Dendritic cell treated with granulocyte-macrophage colony-stimulating factor and Interleukin-4, amounts not matched to agents 40 ng/mL and 50 ng/mL, for 4 days (primary cell): ENCODE results near the gene FBXO31.
A peak's percentile ranks its signal among the peaks of the same experiment; 100 is the strongest.

ENCODE experiments used
- H3K27ac Mint-ChIP-seq: one replicate; pipeline ENCODE4 v1.8.0; 2022; ENCODE audit warnings: mild to moderate bottlenecking, mixed read lengths
- H3K27me3 Mint-ChIP-seq: one replicate; pipeline ENCODE4 v1.8.0; 2022; ENCODE audit warnings: mild to moderate bottlenecking, mixed read lengths
- H3K36me3 Mint-ChIP-seq: one replicate; pipeline ENCODE4 v1.8.0; 2022; ENCODE audit warnings: low read depth, mixed read lengths
- H3K4me1 Mint-ChIP-seq: one replicate; pipeline ENCODE4 v1.8.0; 2022; ENCODE audit warnings: low read depth, mixed read lengths
- H3K4me3 Mint-ChIP-seq: one replicate; pipeline ENCODE4 v1.8.0; 2022; ENCODE audit warnings: mild to moderate bottlenecking, moderate library complexity, mixed read lengths
- H3K9me3 Mint-ChIP-seq: one replicate; pipeline ENCODE4 v1.8.0; 2022; ENCODE audit warnings: mixed read lengths
- intact Hi-C: fragments of 100-400 bp; cut with micrococcal nuclease; formaldehyde crosslinking; loops from one replicate; pipeline ENCODE4 v1.15.0; 2022

FBXO31 gene

DNA sequence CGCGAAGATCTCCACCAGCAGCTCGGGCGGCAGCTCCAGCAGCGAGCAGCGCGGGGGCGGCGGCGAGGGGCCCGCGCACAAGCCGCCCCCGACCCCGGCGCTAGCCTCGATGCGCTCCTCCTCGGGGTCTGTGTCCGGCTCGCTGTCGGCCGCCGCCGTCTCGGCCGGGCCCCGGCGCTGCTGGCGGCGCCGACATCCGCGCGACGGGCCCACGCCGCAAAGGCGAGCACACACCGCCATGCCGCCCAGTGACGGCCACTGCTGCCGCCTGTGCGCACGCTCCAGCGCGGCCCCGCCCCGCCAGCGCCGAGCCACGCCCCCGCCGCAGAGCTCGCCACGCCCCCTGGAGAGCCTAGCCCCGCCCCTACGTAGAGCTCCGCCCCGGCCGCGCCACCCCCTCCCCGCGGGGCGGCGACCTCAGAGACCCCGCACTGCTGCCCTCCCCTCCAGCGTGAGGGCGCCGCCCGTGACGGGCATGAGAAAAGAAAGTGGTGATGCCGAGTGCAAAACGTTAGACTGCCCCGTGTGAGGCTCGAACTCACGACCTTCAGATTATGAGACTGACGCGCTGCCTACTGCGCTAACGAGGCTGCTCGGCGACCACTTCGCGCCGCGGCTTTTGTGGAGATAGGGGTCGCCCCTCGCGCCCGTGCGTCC lies at the start of gene FBXO31:
FBXO31 (minus strand) TSS at position 272 of the 657 bp plus-strand sequence; CDS start at position 240, 32 bp downstream.
- peaks cover 22% of the 10 kb centered on the region for H3K27me3 Mint-ChIP-seq
- peak within 1 kb of the TSS; percentile 85 for H3K4me3 Mint-ChIP-seq
- H3K27ac Mint-ChIP-seq = peak within 1 kb of the TSS; percentile 92
- H3K4me1 Mint-ChIP-seq = peaks cover 66% of the 10 kb centered on the region
- H3K9me3 Mint-ChIP-seq = no peaks in the 10 kb centered on the region
- no peaks in the 10 kb centered on the region for H3K36me3 Mint-ChIP-seq
- intact Hi-C loops = loop anchor here (1.0 to 10.0 kb wide), 2 partner anchors 9 to 381 kb away; partner anchors contain the start of genes KLHDC4 and MAP1LC3B

DNA sequence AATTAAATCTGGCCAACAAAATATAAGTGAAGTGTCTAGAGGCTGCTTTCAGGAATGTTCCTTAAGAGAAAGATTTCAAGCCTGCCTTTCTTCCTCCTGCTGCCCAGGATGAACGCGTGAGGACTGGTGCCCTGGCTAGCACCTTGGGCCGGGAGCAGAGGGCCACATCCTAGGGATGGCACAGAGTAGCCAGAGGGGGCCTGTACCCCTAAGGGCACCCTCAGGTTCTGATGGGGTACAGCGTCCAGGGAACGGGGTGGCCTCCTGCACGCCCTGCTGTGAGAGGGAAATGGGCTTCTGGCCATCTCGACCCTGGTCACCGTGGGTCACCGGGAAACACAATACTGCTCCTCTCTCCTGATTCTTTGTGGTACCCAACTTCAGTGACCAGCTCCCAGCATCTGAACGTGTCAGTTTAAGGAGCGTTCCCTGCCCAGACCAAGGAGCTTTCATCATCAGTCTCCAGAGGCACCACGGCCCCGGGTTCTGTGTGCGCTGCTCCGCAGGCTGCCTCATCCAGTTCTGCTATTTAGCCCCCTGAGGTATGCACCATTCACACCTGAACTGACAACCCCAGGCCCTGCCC lies 48.8 kb upstream of the FBXO31 start:
- intact Hi-C loops = no loop called here
- peaks cover 3% of the 10 kb centered on the region for H3K27me3 Mint-ChIP-seq
- peaks cover 57% of the 10 kb centered on the region for H3K36me3 Mint-ChIP-seq
- no peak overlapping the region for H3K27ac Mint-ChIP-seq
- peaks cover 19% of the 10 kb centered on the region for H3K4me1 Mint-ChIP-seq
- no peak overlapping the region for H3K4me3 Mint-ChIP-seq
- H3K9me3 Mint-ChIP-seq = no peaks in the 10 kb centered on the region

GRCh38 chr16:87431926-87432325 lies 48.4 kb upstream of the FBXO31 start:
- Mint-ChIP-seq H3K4me1 (peaks cover 19% of the 10 kb centered on the region), H3K4me3 (no peak overlapping the region), H3K27ac (no peak overlapping the region), H3K9me3 (no peaks in the 10 kb centered on the region), H3K27me3 (peaks cover 3% of the 10 kb centered on the region), H3K36me3 (peaks cover 57% of the 10 kb centered on the region)
- intact Hi-C loops = no loop called here

- Mint-ChIP-seq H3K4me3 (no peak overlapping the region), H3K36me3 (peaks cover 81% of the 10 kb centered on the region), H3K9me3 (no peaks in the 10 kb centered on the region), H3K27ac (no peak overlapping the region), H3K27me3 (no peaks in the 10 kb centered on the region), H3K4me1 (no peaks in the 10 kb centered on the region)
- intact Hi-C loops = no loop called here
These were observed 43.0 kb upstream of the FBXO31 start for GRCh38 chr16:87426423-87427215.

- Mint-ChIP-seq H3K4me1 (no peaks in the 10 kb centered on the region), H3K27ac (no peak overlapping the region), H3K4me3 (no peak overlapping the region), H3K9me3 (no peaks in the 10 kb centered on the region), H3K36me3 (peaks cover 81% of the 10 kb centered on the region), H3K27me3 (no peaks in the 10 kb centered on the region)
- intact Hi-C loops = no loop called here
These were observed 42.4 kb upstream of the FBXO31 start for GRCh38 chr16:87425941-87426340.

DNA sequence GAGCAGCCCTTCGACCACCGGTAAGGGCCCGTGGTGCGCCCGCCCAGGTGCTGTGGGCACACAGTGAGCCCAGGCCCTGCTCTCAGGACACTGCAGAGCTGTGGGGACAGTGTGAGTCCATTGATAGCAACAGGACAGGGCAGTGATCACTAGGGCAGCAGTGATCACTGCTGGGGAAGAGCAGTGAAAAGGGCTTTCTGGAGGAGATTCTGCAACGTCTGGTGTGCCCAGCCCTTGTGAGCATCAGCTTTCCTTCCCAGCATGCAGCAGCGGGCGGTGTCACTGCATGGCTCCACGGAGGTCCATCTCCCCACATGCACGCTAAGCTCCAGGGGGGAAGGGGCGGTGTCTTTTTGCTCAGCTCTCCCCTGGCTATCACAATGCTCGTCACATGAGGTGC lies 40.7 kb upstream of the FBXO31 start:
- H3K9me3 Mint-ChIP-seq = no peaks in the 10 kb centered on the region
- no peaks in the 10 kb centered on the region for H3K4me1 Mint-ChIP-seq
- no peak overlapping the region for H3K4me3 Mint-ChIP-seq
- H3K27me3 Mint-ChIP-seq = no peaks in the 10 kb centered on the region
- no peak overlapping the region for H3K27ac Mint-ChIP-seq
- intact Hi-C loops = no loop called here
- H3K36me3 Mint-ChIP-seq = peaks cover 81% of the 10 kb centered on the region

- H3K27ac Mint-ChIP-seq = no peak overlapping the region
- no peaks in the 10 kb centered on the region for H3K4me1 Mint-ChIP-seq
- H3K27me3 Mint-ChIP-seq = no peaks in the 10 kb centered on the region
- H3K36me3 Mint-ChIP-seq = peaks cover 80% of the 10 kb centered on the region
- H3K9me3 Mint-ChIP-seq = no peaks in the 10 kb centered on the region
- intact Hi-C loops = no loop called here
- no peak overlapping the region for H3K4me3 Mint-ChIP-seq
These were observed 39.9 kb upstream of the FBXO31 start for GRCh38 chr16:87423429-87423828.

DNA sequence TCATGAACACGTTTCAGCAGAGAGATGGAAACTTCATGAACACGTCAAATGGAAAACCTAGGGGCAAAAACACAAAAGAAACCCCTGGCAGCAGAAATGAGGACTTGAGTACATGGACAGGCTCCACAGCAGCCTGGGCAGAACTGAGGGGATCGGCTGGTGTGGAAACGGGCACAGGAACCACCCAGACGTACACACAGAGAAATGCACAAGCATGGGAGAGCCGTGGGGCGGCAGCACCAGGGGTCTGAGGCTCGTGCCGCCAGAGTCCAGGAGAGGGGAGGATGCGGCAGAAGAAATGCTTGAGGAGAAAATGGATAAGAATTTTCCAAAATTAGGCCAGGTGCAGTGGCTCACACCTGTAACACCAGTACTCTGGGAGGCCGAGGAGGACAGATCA lies 38.5 kb upstream of the FBXO31 start:
- intact Hi-C loops = no loop called here
- Mint-ChIP-seq H3K4me1 (no peaks in the 10 kb centered on the region), H3K27me3 (no peaks in the 10 kb centered on the region), H3K4me3 (no peak overlapping the region), H3K9me3 (no peaks in the 10 kb centered on the region), H3K36me3 (peaks cover 93% of the 10 kb centered on the region), H3K27ac (no peak overlapping the region)

GRCh38 chr16:87421003-87421912 lies 37.7 kb upstream of the FBXO31 start:
- Mint-ChIP-seq H3K27me3 (no peaks in the 10 kb centered on the region), H3K27ac (no peak overlapping the region), H3K4me1 (no peaks in the 10 kb centered on the region), H3K4me3 (no peak overlapping the region), H3K36me3 (peaks cover 94% of the 10 kb centered on the region), H3K9me3 (no peaks in the 10 kb centered on the region)
- intact Hi-C loops = no loop called here

- Mint-ChIP-seq H3K36me3 (peaks cover 93% of the 10 kb centered on the region), H3K27me3 (no peaks in the 10 kb centered on the region), H3K4me3 (no peak overlapping the region), H3K9me3 (no peaks in the 10 kb centered on the region), H3K27ac (no peak overlapping the region), H3K4me1 (no peaks in the 10 kb centered on the region)
- intact Hi-C loops = no loop called here
These were observed 36.7 kb upstream of the FBXO31 start for GRCh38 chr16:87420026-87421002.

- Mint-ChIP-seq H3K27me3 (no peaks in the 10 kb centered on the region), H3K4me3 (no peak overlapping the region), H3K36me3 (peaks cover 93% of the 10 kb centered on the region), H3K9me3 (no peaks in the 10 kb centered on the region), H3K27ac (no peak overlapping the region), H3K4me1 (no peaks in the 10 kb centered on the region)
- intact Hi-C loops = no loop called here
These were observed 35.1 kb upstream of the FBXO31 start for GRCh38 chr16:87418644-87419043.

DNA sequence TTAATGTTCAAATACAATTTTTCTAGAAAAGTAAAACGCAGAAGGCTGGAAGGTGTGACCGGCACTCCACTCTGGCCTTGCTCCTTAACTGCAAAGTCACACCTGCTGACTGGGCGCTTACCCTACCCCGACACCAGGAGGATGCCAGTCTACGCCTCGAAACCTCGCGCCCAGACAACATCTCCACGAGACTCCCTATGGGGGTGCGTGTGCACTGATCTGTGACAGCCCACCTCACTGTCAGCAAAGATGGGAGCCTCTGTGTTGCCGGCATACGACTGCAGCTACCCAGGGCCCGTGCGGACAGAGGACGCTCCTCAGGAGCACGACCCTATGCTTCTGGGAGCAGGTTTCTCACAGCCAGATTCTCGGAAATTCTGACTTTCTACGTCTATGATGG lies 34.6 kb upstream of the FBXO31 start:
- no peaks in the 10 kb centered on the region for H3K9me3 Mint-ChIP-seq
- H3K27me3 Mint-ChIP-seq = no peaks in the 10 kb centered on the region
- H3K4me1 Mint-ChIP-seq = no peaks in the 10 kb centered on the region
- H3K27ac Mint-ChIP-seq = no peak overlapping the region
- H3K36me3 Mint-ChIP-seq = peaks cover 93% of the 10 kb centered on the region
- H3K4me3 Mint-ChIP-seq = no peak overlapping the region
- intact Hi-C loops = no loop called here

DNA sequence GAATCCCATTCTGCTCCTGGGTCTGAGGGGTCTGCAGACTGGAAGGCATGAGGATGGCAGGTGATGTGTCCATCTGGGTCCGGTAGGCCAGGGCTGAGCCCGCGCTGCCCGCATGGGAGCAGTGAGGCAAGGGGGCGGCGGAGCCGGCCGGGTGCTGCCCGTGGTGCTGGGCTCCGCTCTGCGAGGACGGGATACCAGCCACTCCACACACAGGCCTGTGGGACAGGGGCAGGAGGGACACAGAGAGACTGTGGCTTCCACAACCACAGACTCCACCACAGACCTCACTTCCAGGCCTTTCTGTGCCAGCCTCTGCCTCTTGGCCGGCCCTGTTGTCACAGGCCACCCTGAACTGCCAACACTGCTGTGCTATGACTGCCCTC lies 33.9 kb upstream of the FBXO31 start:
- Mint-ChIP-seq H3K9me3 (no peaks in the 10 kb centered on the region), H3K27me3 (no peaks in the 10 kb centered on the region), H3K4me3 (no peak overlapping the region), H3K4me1 (no peaks in the 10 kb centered on the region), H3K27ac (no peak overlapping the region), H3K36me3 (peaks cover 93% of the 10 kb centered on the region)
- intact Hi-C loops = no loop called here
